Urothelium cell line (cell line): ENCODE data around the gene LGALS7.
"Not testable (repeated sequence)": the region's sequence is repeated elsewhere in the genome, so short reads cannot be mapped to it uniquely, and the experiment has no call there.

Source experiments
- DNase-seq: peaks from one replicate; pipeline ENCODE4 v3.0.0; 2011; ENCODE audit warnings: low spot score, mixed read lengths
- FAIRE-seq: peaks from 2 replicates; lab custom pipeline; 2011; peaks lifted over from hg19 to GRCh38; lab: Jason Lieb, UNC

Gene LGALS7

GRCh38 chr19:38774181-38774950, 1.0 kb upstream of the LGALS7 start:
- DNase-seq (no peak), FAIRE-seq (no peak)

GRCh38 chr19:38771569-38771968, 1.7 kb downstream of the LGALS7 start:
- DNase-seq, result not testable (repeated sequence)
- peak; percentile 55 for FAIRE-seq

- FAIRE-seq, DNase-seq: not testable (repeated sequence)
These were observed 2.4 kb downstream of the LGALS7 start for GRCh38 chr19:38770949-38771275.

- not testable (repeated sequence) for FAIRE-seq, DNase-seq
These were observed 2.9 kb downstream of the LGALS7 start for GRCh38 chr19:38770228-38770948.

- no peak for FAIRE-seq
- no peak for DNase-seq
These were observed 3.6 kb downstream of the LGALS7 start for GRCh38 chr19:38769635-38770211.

DNA sequence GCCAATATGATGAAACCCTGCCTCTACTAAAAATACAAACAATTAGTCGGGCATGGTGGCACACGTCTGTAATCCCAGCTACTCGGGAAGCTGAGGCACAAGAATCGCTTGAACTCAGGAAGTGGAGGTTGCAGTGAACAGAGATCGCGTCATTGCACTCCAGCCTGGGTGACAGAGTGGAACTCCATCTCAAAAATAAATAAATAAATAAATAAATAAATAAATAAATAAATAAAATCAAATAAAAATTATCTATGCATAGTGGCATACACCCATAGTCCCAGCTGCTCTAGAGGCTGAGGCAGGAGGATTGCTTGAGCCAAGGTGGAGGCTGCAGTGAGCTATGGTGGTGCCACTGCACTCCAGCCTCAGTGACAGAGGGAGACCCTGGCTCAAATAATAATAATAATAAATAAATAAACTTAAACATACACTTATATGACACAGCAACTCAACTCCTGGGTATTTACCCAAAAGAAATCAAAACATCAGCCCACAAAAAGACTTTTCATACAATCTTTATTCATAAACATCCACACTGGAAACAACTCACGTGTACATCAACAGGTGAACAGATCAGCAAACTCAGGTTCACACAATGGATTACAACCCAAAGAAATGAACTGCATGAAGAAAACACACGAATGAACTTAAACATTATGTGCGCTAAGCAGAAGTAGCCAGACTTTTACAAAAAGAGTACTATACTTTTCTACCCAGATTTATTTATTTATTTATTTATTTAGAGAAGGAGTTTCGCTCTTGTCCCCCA, 6.9 kb downstream of the LGALS7 start:
- DNase-seq, result no peak
- FAIRE-seq, result no peak

- FAIRE-seq (no peak), DNase-seq (no peak)
These were observed 8.1 kb downstream of the LGALS7 start for GRCh38 chr19:38765214-38765613.

GRCh38 chr19:38763795-38764220, 9.5 kb downstream of the LGALS7 start:
- FAIRE-seq (no peak), DNase-seq (no peak)

GRCh38 chr19:38761884-38762389, 11.4 kb downstream of the LGALS7 start:
- not testable (repeated sequence) for DNase-seq, FAIRE-seq

DNA sequence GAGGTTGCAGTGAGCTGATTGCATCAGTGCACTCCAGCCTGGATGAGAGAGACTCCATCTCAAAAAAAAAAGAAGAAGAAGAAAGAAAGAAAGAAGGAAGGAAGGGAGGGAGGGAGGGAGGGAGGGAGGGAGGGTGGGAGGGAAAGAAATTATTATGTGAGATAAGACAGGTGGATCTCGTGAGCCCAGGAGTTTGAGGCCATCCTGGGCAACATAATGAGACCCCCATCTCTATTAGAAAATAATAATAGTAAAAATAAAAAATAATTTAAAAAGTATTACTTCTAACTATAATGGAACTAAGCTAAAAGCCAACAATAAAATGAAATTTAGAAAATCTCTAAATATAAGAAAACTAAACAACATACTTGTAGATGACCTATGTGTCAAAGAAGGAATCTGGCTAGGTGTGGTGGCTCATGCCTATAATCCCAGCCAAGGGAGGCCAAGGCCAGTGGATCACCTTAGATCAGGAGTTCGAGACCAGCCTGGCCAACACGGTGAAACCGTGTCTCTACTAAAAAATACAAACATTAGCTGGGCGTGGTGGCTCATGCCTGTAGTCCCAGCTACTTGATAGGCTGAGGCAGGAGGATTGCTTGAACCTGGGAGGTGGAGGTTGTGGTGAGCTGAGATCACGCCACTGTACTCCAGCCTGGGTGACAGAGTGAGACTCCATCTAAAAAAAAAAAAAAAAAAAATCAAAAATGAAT, 12.4 kb downstream of the LGALS7 start:
- not testable (repeated sequence) for DNase-seq, FAIRE-seq

GRCh38 chr19:38759590-38760003, 13.7 kb downstream of the LGALS7 start:
- no peak for DNase-seq
- no peak for FAIRE-seq

DNA sequence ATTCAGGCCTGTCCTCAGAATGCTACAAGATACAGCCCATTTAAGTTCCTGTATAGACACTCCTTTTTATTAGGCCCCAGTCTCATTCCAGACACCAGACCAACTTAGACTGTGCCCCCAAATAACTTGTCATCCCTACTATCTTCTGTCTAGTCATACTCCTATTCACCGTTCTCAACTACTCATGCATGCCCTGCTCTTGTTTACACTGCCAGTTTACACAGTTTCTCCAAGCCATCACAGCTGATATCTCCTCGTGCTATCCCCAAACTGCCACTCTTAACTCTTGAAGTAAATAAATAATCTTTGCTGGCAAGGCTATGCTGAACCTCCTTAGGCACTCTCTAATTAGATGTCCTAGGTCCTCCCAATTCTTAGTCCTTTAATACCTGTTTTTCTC, 19.1 kb downstream of the LGALS7 start:
- DNase-seq, FAIRE-seq: not testable (repeated sequence)

- not testable (repeated sequence) for FAIRE-seq, DNase-seq
These were observed 19.5 kb downstream of the LGALS7 start for GRCh38 chr19:38753783-38754182.

GRCh38 chr19:38745316-38745715, 28.0 kb downstream of the LGALS7 start:
- no peak for DNase-seq
- no peak for FAIRE-seq

DNA sequence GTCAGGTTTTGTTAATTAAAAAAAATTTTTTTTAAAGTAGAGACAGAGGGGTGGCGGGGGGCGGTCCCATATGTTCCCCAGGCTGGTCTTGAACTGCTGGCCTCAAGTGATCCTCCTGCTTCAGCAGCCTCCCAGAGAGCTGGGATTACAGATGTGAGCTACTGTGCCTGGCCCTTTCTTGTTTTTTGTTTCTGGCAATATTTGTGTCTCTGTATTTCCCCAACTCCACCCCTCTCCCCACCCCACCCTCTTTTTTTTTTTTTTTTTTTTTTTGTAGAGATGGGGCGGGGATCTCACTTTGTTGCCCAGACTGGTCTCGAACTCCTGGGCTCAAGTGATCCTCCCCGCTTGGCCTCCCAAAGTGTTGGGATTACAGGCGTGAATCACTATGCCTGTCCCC, 28.4 kb downstream of the LGALS7 start:
- FAIRE-seq, result no peak
- no peak for DNase-seq

DNA sequence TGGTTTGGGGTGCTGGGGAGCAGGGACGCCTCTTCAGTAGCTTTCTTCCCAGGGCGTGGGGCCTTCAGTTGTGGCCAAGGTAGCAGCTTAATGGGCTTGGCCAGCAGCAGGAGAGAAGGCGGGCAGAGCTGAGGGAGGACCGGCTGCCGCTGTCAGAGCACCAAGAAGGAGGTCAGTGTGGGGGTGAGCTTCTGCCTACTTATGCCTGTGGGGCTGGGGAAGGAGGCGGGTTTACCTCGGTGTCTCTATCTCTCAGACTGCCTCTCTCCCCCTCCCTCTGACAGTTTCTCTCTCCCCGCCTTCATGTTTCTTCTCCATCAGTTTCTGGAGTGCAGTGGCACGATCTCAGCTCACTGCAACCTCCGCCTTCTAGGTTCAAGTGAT, 29.0 kb downstream of the LGALS7 start, which contains the start of gene CAPN12:
Gene CAPN12, minus strand, starts transcription at position 177 of the 384 bp plus-strand sequence. CDS start 309 bp downstream, outside the sequence.
- no peak for DNase-seq
- no peak for FAIRE-seq

DNA sequence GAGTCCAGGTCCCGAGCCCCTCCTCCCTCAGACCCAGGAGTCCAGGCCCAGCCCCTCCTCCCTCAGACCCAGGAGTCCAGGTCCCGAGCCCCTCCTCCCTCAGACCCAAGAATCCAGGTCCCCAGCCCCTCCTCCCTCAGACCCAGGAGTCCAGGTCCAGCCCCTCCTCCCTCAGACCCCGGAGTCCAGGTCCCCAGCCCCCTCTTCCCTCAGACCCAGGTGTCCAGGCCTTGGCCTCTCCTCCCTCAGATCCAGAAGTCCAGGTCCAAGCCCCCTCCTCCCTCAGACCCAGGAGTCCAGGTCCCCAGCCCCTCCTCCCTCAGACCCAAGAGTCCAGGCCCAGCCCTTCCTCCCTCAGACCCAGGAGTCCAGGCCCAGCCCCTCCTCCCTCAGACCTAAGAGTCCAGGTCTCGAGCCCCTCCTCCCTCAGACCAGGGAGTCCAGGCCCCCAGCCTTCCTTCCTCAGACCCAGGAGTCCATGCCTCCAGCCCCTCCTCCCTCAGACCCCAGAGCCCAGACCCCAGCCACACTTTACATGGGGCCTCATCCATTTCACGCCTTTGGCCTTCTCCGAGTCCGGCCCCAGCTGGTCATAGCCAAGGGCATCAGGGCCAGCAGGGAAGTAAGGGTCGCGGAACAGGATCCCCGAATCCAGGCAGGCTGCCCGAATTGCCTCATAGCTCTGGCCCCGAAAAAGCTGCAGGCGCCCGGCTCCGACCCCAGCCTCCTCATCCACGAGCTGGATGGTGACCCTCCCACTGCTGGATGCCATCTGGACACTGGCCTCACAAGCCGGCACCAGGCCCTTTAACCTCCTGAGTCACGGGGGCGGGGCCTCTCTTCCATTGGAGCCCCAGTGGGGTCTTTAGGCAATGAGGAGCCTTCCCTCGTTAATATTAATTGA, 29.7 kb downstream of the LGALS7 start:
- FAIRE-seq, result no peak
- no peak for DNase-seq

DNA sequence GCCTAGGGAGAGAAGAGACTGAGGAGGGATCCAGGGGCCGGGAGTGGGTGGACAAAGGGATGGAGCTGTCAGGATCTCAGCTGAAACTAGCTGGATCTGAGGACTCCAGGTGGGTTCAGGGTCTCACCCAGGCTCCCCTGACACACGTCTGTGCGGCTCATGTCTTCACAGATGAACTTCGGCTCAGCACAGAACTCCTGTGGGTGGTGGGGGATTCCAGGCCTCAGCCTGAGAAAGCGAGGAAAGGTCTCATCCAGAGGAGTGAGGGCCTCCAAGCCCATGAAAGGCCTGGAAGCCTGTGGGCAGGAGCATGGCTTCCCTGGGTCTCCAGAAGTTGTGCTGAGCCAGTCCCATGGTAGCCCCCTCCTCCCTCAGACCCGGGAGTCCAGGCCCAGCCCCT, 30.4 kb downstream of the LGALS7 start:
- DNase-seq (no peak), FAIRE-seq (no peak)

GRCh38 chr19:38742296-38742695, 31.0 kb downstream of the LGALS7 start:
- FAIRE-seq, result no peak

More at GRCh38 chr19:38742296-38742695, 31.0 kb downstream of the LGALS7 start:
- DNase-seq, result no peak
